Measurements from ENCODE around the gene CHKA. TPM values are rescaled to one million over a fixed set of nuclear protein-coding genes. Genes with fewer than 3 reads are reported as not detected.

Gene CHKA
- total and polyA plus RNA-seq, 9 of the 15 experiments (the other 6 are each of a cell fraction or from before 2014, with no cell fraction given), result 3.6 to 37.0 (median 30.2) TPM

DNA sequence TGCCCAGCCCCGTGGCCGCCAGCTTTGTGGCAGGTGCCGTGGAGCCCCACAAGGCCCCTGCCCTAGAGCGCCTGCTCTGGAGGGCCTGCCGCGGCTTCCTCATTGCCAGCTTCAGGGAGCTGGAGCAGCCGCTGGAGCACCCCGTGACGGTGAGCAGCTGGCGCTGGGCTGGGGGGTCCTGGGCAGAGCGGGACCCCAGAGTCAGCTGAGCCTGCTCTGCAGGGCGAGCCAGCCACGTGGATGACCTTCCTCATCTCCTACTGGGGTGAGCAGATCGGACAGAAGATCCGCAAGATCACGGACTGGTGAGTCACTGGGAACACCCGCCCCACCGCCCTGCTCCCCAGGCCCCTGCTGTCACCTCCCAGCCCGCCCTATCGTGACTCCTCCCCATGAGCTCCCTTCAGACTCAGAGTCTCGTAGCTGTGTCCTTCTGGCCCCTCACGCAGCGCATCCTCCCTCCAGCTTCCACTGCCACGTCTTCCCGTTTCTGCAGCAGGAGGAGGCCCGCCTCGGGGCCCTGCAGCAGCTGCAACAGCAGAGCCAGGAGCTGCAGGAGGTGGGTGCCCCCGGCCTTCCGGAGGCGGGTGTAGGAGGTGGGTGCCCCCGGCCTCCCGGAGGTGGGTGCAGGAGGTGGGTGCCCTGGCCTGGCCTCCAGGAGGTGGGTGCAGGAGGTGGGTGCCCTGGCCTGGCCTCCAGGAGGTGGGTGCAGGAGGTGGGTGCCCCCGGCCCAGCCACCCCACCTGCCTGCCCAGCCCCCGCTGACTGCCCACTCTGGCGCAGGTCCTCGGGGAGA lies 77.6 kb downstream of the CHKA start (continued):
- peak; percentile 66; the same call in 1 of the 2 replicates for TF ChIP-seq PHF8 (IDR thresholded peaks at IDR 0.05; ENCODE audit: borderline replicate concordance, low read length)
- TF ChIP-seq, protein P1, sequence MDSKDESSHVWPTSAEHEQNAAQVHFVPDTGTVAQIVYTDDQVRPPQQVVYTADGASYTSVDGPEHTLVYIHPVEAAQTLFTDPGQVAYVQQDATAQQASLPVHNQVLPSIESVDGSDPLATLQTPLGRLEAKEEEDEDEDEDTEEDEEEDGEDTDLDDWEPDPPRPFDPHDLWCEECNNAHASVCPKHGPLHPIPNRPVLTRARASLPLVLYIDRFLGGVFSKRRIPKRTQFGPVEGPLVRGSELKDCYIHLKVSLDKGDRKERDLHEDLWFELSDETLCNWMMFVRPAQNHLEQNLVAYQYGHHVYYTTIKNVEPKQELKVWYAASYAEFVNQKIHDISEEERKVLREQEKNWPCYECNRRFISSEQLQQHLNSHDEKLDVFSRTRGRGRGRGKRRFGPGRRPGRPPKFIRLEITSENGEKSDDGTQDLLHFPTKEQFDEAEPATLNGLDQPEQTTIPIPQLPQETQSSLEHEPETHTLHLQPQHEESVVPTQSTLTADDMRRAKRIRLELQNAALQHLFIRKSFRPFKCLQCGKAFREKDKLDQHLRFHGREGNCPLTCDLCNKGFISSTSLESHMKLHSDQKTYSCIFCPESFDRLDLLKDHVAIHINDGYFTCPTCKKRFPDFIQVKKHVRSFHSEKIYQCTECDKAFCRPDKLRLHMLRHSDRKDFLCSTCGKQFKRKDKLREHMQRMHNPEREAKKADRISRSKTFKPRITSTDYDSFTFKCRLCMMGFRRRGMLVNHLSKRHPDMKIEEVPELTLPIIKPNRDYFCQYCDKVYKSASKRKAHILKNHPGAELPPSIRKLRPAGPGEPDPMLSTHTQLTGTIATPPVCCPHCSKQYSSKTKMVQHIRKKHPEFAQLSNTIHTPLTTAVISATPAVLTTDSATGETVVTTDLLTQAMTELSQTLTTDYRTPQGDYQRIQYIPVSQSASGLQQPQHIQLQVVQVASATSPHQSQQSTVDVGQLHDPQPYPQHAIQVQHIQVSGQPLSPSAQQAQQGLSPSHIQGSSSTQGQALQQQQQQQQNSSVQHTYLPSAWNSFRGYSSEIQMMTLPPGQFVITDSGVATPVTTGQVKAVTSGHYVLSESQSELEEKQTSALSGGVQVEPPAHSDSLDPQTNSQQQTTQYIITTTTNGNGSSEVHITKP (IDR thresholded peaks at IDR 0.05; ENCODE audit: partially characterized antibody), result peak; percentile 62
- TF ChIP-seq, protein P2, sequence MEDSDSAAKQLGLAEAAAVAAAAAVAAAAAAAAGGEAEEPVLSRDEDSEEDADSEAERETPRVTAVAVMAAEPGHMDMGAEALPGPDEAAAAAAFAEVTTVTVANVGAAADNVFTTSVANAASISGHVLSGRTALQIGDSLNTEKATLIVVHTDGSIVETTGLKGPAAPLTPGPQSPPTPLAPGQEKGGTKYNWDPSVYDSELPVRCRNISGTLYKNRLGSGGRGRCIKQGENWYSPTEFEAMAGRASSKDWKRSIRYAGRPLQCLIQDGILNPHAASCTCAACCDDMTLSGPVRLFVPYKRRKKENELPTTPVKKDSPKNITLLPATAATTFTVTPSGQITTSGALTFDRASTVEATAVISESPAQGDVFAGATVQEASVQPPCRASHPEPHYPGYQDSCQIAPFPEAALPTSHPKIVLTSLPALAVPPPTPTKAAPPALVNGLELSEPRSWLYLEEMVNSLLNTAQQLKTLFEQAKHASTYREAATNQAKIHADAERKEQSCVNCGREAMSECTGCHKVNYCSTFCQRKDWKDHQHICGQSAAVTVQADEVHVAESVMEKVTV (CRISPR knock-in tag; IDR thresholded peaks at IDR 0.05), result no peak
- TF ChIP-seq CBFA2T2 (conservative IDR thresholded peaks at IDR 0.05), result peak; percentile 26; the same call in 1 of the 2 replicates
- TF ChIP-seq POLR2B (IDR thresholded peaks at IDR 0.05; ENCODE audit: low read depth, partially characterized antibody), result no peak
- TF ChIP-seq, protein P3, sequence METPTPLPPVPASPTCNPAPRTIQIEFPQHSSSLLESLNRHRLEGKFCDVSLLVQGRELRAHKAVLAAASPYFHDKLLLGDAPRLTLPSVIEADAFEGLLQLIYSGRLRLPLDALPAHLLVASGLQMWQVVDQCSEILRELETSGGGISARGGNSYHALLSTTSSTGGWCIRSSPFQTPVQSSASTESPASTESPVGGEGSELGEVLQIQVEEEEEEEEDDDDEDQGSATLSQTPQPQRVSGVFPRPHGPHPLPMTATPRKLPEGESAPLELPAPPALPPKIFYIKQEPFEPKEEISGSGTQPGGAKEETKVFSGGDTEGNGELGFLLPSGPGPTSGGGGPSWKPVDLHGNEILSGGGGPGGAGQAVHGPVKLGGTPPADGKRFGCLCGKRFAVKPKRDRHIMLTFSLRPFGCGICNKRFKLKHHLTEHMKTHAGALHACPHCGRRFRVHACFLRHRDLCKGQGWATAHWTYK (CRISPR knock-in tag; IDR thresholded peaks at IDR 0.05), result peak; percentile 98
- TF ChIP-seq CTBP1 (IDR thresholded peaks at IDR 0.05; ENCODE audit: borderline replicate concordance), result peak; percentile 24; the same call in 1 of the 2 replicates
- no peak for TF ChIP-seq ZSCAN32 (CRISPR knock-in tag; IDR thresholded peaks at IDR 0.05)
- 0 out of 2 replicates have a peak, but pooled peaks have one; percentile 48 for TF ChIP-seq FOXP1 (CRISPR knock-in tag; IDR thresholded peaks at IDR 0.05)
- peak; percentile 61; the same call in 1 of the 2 replicates for TF ChIP-seq TOE1 (IDR thresholded peaks at IDR 0.05; ENCODE audit: borderline replicate concordance)
- no peak for TF ChIP-seq TOE1 (CRISPR knock-in tag; IDR thresholded peaks at IDR 0.05; ENCODE audit: borderline replicate concordance, low read depth)
- TF ChIP-seq HDAC2 (IDR thresholded peaks at IDR 0.05), result peak; percentile 81; the same call in 1 of the 2 replicates
- peak; percentile 8; the same call in 1 of the 2 replicates for TF ChIP-seq STAT5A (IDR thresholded peaks at IDR 0.05; ENCODE audit: borderline replicate concordance, low read length)
- TF ChIP-seq, protein P4, sequence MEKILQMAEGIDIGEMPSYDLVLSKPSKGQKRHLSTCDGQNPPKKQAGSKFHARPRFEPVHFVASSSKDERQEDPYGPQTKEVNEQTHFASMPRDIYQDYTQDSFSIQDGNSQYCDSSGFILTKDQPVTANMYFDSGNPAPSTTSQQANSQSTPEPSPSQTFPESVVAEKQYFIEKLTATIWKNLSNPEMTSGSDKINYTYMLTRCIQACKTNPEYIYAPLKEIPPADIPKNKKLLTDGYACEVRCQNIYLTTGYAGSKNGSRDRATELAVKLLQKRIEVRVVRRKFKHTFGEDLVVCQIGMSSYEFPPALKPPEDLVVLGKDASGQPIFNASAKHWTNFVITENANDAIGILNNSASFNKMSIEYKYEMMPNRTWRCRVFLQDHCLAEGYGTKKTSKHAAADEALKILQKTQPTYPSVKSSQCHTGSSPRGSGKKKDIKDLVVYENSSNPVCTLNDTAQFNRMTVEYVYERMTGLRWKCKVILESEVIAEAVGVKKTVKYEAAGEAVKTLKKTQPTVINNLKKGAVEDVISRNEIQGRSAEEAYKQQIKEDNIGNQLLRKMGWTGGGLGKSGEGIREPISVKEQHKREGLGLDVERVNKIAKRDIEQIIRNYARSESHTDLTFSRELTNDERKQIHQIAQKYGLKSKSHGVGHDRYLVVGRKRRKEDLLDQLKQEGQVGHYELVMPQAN (IDR thresholded peaks at IDR 0.05; ENCODE audit: borderline replicate concordance), result peak; percentile 83
- peak; percentile 91 for TF ChIP-seq JUN (IDR thresholded peaks at IDR 0.05; ENCODE audit: borderline replicate concordance, low read depth, low read length)
- peak; percentile 82; the same call in 1 of the 2 replicates for TF ChIP-seq JUN (CRISPR knock-in tag; IDR thresholded peaks at IDR 0.05; ENCODE audit: borderline replicate concordance)
